Caco-2 (cell line): ENCODE measurements around the gene ZBTB7B. TPM values are rescaled to one million over a fixed set of nuclear protein-coding genes. Genes with fewer than 3 reads are reported as not detected.

Experiments
- BruUV-seq: library from RNA; stranded (reverse); fragments of 400-500 nt; replicated peaks from 2 replicates; lab custom pipeline; 2021; lab: Mats Ljungman, UMichigan
- CTCF ChIA-PET: fragments of 300-600 bp; sonication (Branson Sonifier 250); formaldehyde crosslinking; loops from one replicate; lab custom pipeline; 2022; ENCODE audit warnings: antibody characterized with exemption; lab: Charles Lee
- POLR2A ChIA-PET: fragments of 300-600 bp; sonication (Branson Sonifier 250); formaldehyde crosslinking; loops from one replicate; lab custom pipeline; 2022; ENCODE audit warnings: antibody characterized with exemption; lab: Charles Lee
- DNase-seq, 2 experiments: peaks; one replicate each; pipeline versions ENCODE4 v3.0.0 to v3.0.0-alpha.2; 2020 to 2022
- H3K27me3 ChIP-seq: replicated peaks from 2 replicates; pipeline ENCODE4 v1.6.0; 2011; ENCODE audit warnings: low read length; ENCODE audit not compliant: control insufficient read depth, insufficient read depth
- H3K36me3 ChIP-seq: 2 replicates; pipeline ENCODE4 v1.5.1; 2011; ENCODE audit warnings: low read length; ENCODE audit not compliant: control insufficient read depth, insufficient read depth
- H3K4me1 ChIP-seq: fragments of 250-450 bp; sonication (Bioruptor Pico); 2 replicates; pipeline ENCODE4 v1.5.1; 2020; ENCODE audit warnings: mild to moderate bottlenecking
- H3K4me3 ChIP-seq: 2 replicates; pipeline ENCODE4 v1.5.1; 2011; ENCODE audit warnings: low read depth, mild to moderate bottlenecking, control low read depth, low read length
- H3K9me3 ChIP-seq: fragments of 250-450 bp; sonication (Bioruptor Pico); 2 replicates; pipeline ENCODE4 v1.5.1; 2020; ENCODE audit warnings: mild to moderate bottlenecking, moderate library complexity
- H3K27ac Mint-ChIP-seq: one replicate; pipeline ENCODE4 v1.8.0; 2022; ENCODE audit warnings: mixed read lengths; ENCODE audit not compliant: unreplicated experiment
- H3K27me3 Mint-ChIP-seq: one replicate; pipeline ENCODE4 v1.8.0; 2022; ENCODE audit warnings: mixed read lengths; ENCODE audit not compliant: insufficient read depth, unreplicated experiment
- H3K36me3 Mint-ChIP-seq: one replicate; pipeline ENCODE4 v1.8.0; 2022; ENCODE audit warnings: mild to moderate bottlenecking, mixed read lengths; ENCODE audit not compliant: insufficient read depth, unreplicated experiment
- H3K4me1 Mint-ChIP-seq: one replicate; pipeline ENCODE4 v1.8.0; 2022; ENCODE audit warnings: low read depth, mixed read lengths; ENCODE audit not compliant: unreplicated experiment
- H3K4me3 Mint-ChIP-seq: one replicate; pipeline ENCODE4 v1.8.0; 2022; ENCODE audit warnings: mild to moderate bottlenecking, moderate library complexity, mixed read lengths; ENCODE audit not compliant: unreplicated experiment
- H3K9me3 Mint-ChIP-seq: one replicate; pipeline ENCODE4 v1.8.0; 2022; ENCODE audit warnings: mixed read lengths; ENCODE audit not compliant: unreplicated experiment
- CTCF ChIP-seq, 2 experiments: fragments of 200-600 bp in 1 of 2; IDR thresholded peaks; 1 replicate in 1 of 2; 2 replicates in 1 of 2; pipeline versions ENCODE4 v1.5.1 to v1.8.0; 2011 to 2022; ENCODE audit warnings: antibody characterized with exemption in 1 of 2, control low read depth in 1 of 2, inconsistent platforms in 1 of 2, low read depth in 1 of 2, low read length in 1 of 2, mild to moderate bottlenecking in 1 of 2, moderate library complexity in 1 of 2; ENCODE audit not compliant: insufficient read depth in 1 of 2, severe bottlenecking in 1 of 2, unreplicated experiment in 1 of 2
- intact Hi-C: fragments of 100-400 bp; cut with micrococcal nuclease; formaldehyde crosslinking; loops from one replicate; pipeline ENCODE4 v1.10.0; 2022; ENCODE audit not compliant: unreplicated experiment
- total RNA-seq: library from RNA; stranded (reverse); gene quantifications from 2 replicates; pipeline ENCODE4 v1.2.3, GENCODE V29; 2022

Gene ZBTB7B
- total RNA-seq, 1 experiment from 2014 or later: 46.8 TPM

GRCh38 chr1:154998818-154999570, 3.6 kb upstream of the ZBTB7B start:
- Histone ChIP-seq H3K4me3 (peak overlapping the region; percentile 92), H3K4me1 (0 out of 2 replicates have a peak, but pooled peaks cover 5% of the 10 kb centered on the region), H3K36me3 (no peaks in the 10 kb centered on the region), H3K27me3 (no peaks in the 10 kb centered on the region), H3K9me3 (no peaks in the 10 kb centered on the region)
- no peaks in the 10 kb centered on the region for H3K9me3 Mint-ChIP-seq
- no peaks in the 10 kb centered on the region for H3K27me3 Mint-ChIP-seq
- peak; percentile 84 to 86 for DNase-seq
- no TSS peak for BruUV-seq
- peaks cover 34% of the 10 kb centered on the region for H3K36me3 Mint-ChIP-seq
- peaks cover 26% of the 10 kb centered on the region for H3K4me1 Mint-ChIP-seq
- H3K27ac Mint-ChIP-seq: peak overlapping the region; percentile 96
- peak overlapping the region; percentile 96 for H3K4me3 Mint-ChIP-seq
- ChIA-PET POLR2A (interaction anchor here (0.6 to 2.1 kb wide), 8 partner anchors 16 to 137 kb away, joined by 3 to 75 read pairs (median 8); partner anchors contain the start of genes FLAD1, PBXIP1, PYGO2 and SHC1), CTCF (interaction anchor here (0.6 to 2.1 kb wide), 19 partner anchors 9 to 1860 kb away, joined by 3 to 43 read pairs (median 6); partner anchors contain the start of genes ADAM15, FLAD1, INSRR and PBXIP1)
- intact Hi-C loops: loop anchor here (1.0 kb wide), 1 partner anchor 25 kb away; the partner anchor contains the start of gene CKS1B
- peak; percentile 84 to 90 for TF ChIP-seq CTCF (IDR thresholded peaks at IDR 0.05; ENCODE audit: insufficient read depth in 1 of 2, low read depth in 1 of 2, low read length in 1 of 2, severe bottlenecking in 1 of 2, unreplicated experiment in 1 of 2)

GRCh38 chr1:154999571-155000410, 2.8 kb upstream of the ZBTB7B start:
- intact Hi-C loops: loop anchor here (1.0 to 5.0 kb wide), 6 partner anchors 16 to 441 kb away; partner anchors contain the start of genes CKS1B, EFNA1, FLAD1 and PYGO2
- peaks cover 1% of the 10 kb centered on the region for H3K36me3 ChIP-seq
- CTCF ChIA-PET: interaction anchor here (0.6 to 2.1 kb wide), 24 partner anchors 8 to 967 kb away, joined by 3 to 43 read pairs (median 5); partner anchors contain the start of genes ADAM15, FLAD1, PBXIP1 and PMVK
- H3K4me1 ChIP-seq: peaks cover 11% of the 10 kb centered on the region; the same call in 1 of the 2 replicates
- Mint-ChIP-seq H3K4me1 (peaks cover 26% of the 10 kb centered on the region), H3K36me3 (peaks cover 37% of the 10 kb centered on the region), H3K27ac (peak overlapping the region; percentile 96), H3K9me3 (no peaks in the 10 kb centered on the region), H3K27me3 (no peaks in the 10 kb centered on the region), H3K4me3 (peak overlapping the region; percentile 96)
- H3K4me3 ChIP-seq: peak overlapping the region; percentile 92
- no peaks in the 10 kb centered on the region for H3K27me3 ChIP-seq
- no peak for TF ChIP-seq CTCF (IDR thresholded peaks at IDR 0.05; ENCODE audit: insufficient read depth in 1 of 2, low read depth in 1 of 2, low read length in 1 of 2, severe bottlenecking in 1 of 2, unreplicated experiment in 1 of 2)
- peak; percentile 85 to 87 for DNase-seq
- POLR2A ChIA-PET: interaction anchor here (0.5 to 2.1 kb wide), 11 partner anchors 16 to 1129 kb away, joined by 3 to 75 read pairs (median 6); partner anchors contain the start of genes FLAD1, PBXIP1, PYGO2 and SHC1
- TSS peak; percentile 51 for BruUV-seq
- no peaks in the 10 kb centered on the region for H3K9me3 ChIP-seq
